Hematopoietic multipotent progenitor cell treated with erythropoietin and hydrocortisone succinate and interleukin-3 and kit ligand, for 17 days (in vitro differentiated cells): Measurements from ENCODE around the gene SIX3.

ENCODE experiments used
- DNase-seq: peaks from one replicate; pipeline ENCODE4 v3.0.0-alpha.2; 2015; ENCODE audit warnings: low spot score

The SIX3 gene

GRCh38 chr2:44941551-44942234, at the start of gene SIX3:
TSS of gene SIX3 (plus strand) at chr2:44941702. CDS start at chr2:44942105, 403 bp downstream.
- no peak for DNase-seq

- DNase-seq, result no peak
Observed at GRCh38 chr2:44894058-44894457, 47.4 kb upstream of the SIX3 start.

- DNase-seq, result no peak
Observed at GRCh38 chr2:44895061-44895460, 46.4 kb upstream of the SIX3 start.

- DNase-seq, result no peak
Observed at GRCh38 chr2:44897406-44897805, 44.1 kb upstream of the SIX3 start.

GRCh38 chr2:44902217-44903137, 39.0 kb upstream of the SIX3 start:
- no peak for DNase-seq

GRCh38 chr2:44904578-44904977, 36.9 kb upstream of the SIX3 start:
- DNase-seq, result no peak

GRCh38 chr2:44906972-44907371, 34.5 kb upstream of the SIX3 start:
- DNase-seq, result no peak

GRCh38 chr2:44909831-44910230, 31.7 kb upstream of the SIX3 start:
- DNase-seq, result no peak

GRCh38 chr2:44912660-44913059, 28.8 kb upstream of the SIX3 start:
- no peak for DNase-seq

- DNase-seq, result no peak
Observed at GRCh38 chr2:44916291-44916690, 25.2 kb upstream of the SIX3 start.

- no peak for DNase-seq
Observed at GRCh38 chr2:44918095-44918775, 23.3 kb upstream of the SIX3 start.

GRCh38 chr2:44920751-44921150, 20.8 kb upstream of the SIX3 start:
- no peak for DNase-seq

- no peak for DNase-seq
Observed at GRCh38 chr2:44922776-44923175, 18.7 kb upstream of the SIX3 start.

- DNase-seq, result no peak
Observed at GRCh38 chr2:44925561-44926136, 15.9 kb upstream of the SIX3 start.

- no peak for DNase-seq
Observed at GRCh38 chr2:44926957-44927356, 14.5 kb upstream of the SIX3 start.

GRCh38 chr2:44927985-44928482, 13.5 kb upstream of the SIX3 start:
- DNase-seq, result no peak

GRCh38 chr2:44928483-44929158, 12.9 kb upstream of the SIX3 start:
- no peak for DNase-seq

GRCh38 chr2:44929159-44929734, 12.3 kb upstream of the SIX3 start:
- no peak for DNase-seq

GRCh38 chr2:44929735-44930273, 11.7 kb upstream of the SIX3 start:
- no peak for DNase-seq

- no peak for DNase-seq
Observed at GRCh38 chr2:44930274-44931197, 11.0 kb upstream of the SIX3 start.
